Retinal pigment epithelial cell (primary cell): Measurements from ENCODE around the gene ROBO1.

Experiments
- DNase-seq: peaks from one replicate; pipeline ENCODE4 v3.0.0-alpha.2; 2010; ENCODE audit warnings: low read depth
- H3K4me3 ChIP-seq: 2 replicates; pipeline ENCODE4 v1.5.1; 2011; ENCODE audit warnings: mild to moderate bottlenecking, low read length, control low read depth, moderate library complexity
- CTCF ChIP-seq: conservative IDR thresholded peaks from 2 replicates; pipeline ENCODE4 v1.5.1; 2011; ENCODE audit warnings: low read depth, low read length, control low read depth, inconsistent platforms

The ROBO1 gene

GRCh38 chr3:79543218-79543982 lies 224.4 kb downstream of the ROBO1 start:
- no peak for DNase-seq
- TF ChIP-seq CTCF: no peak
- no peak overlapping the region for H3K4me3 ChIP-seq

DNA sequence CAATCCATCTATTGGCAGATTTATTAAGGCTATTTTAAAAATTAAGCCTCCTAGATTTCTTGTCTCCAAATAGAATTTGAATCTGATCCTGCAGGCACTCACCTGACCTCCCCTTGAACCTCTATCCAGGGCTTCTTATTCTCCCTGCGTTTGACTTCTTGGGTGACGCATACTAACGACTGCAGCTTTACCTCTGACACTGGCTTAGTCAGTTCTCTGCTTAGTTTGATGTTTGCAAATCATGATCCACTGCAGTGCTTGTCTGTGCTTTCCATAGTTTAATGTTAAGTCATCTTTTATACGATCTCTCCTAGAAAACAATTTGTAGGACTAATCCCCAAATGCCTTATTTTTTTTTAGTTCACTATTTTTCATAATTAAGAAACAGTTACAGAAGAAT lies 233.1 kb downstream of the ROBO1 start:
- H3K4me3 ChIP-seq: no peak overlapping the region
- peak; percentile 52 for DNase-seq
- no peak for TF ChIP-seq CTCF

DNA sequence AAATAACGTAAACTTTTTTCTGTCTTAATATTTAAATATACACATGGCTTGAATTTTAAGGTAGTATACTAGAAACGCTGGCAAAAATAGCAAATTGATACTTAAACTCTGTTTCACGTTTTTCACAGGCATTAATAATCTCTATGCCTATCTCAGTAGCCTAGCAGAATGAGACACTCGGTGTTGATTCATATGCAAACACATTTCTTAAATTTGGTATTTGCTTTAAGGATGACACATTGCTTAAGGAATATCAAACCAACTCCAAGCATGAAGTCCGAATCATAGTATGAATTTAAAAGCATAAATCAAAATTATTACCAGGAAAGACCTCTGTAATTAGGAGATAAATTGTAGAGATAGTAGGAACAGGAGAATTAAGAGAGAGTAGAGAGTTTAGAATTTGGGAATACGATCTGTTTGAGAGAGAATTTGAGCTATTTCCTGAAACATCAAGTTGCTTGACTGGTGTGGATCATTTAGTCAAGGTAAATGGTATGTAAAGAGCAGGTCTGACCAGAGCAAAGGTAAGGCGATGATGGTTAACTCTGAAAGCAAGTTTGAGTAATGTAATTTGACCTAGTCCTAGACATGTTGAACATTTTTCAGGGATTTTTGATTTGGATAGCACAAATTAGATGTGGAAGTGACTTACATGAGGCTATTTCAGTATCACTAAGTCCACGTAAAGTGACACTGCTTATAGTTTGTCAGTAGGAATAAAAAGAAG lies 236.1 kb downstream of the ROBO1 start:
- H3K4me3 ChIP-seq: no peak overlapping the region
- no peak for DNase-seq
- no peak for TF ChIP-seq CTCF

GRCh38 chr3:79521221-79521848 lies 246.5 kb downstream of the ROBO1 start:
- peak overlapping the region; percentile 13 for H3K4me3 ChIP-seq
- TF ChIP-seq CTCF: peak; percentile 44
- DNase-seq: no peak

GRCh38 chr3:79517766-79518413 lies 249.9 kb downstream of the ROBO1 start:
- DNase-seq: no peak
- peak; percentile 85 for TF ChIP-seq CTCF
- H3K4me3 ChIP-seq: no peak overlapping the region

- DNase-seq: no peak
- no peak for TF ChIP-seq CTCF
Measured at GRCh38 chr3:79516795-79517194, 251.0 kb downstream of the ROBO1 start.

More at GRCh38 chr3:79516795-79517194, 251.0 kb downstream of the ROBO1 start:
- no peak overlapping the region for H3K4me3 ChIP-seq
